Inflammatory macrophage treated with lipopolysaccharide for 1 hour (primary cell): ENCODE measurements around the gene UBR4.

Source experiments
- DNase-seq, 2 donors: peaks; one replicate each; pipeline ENCODE4 v3.0.0-alpha.2; 2020 to 2022

The UBR4 gene

DNA sequence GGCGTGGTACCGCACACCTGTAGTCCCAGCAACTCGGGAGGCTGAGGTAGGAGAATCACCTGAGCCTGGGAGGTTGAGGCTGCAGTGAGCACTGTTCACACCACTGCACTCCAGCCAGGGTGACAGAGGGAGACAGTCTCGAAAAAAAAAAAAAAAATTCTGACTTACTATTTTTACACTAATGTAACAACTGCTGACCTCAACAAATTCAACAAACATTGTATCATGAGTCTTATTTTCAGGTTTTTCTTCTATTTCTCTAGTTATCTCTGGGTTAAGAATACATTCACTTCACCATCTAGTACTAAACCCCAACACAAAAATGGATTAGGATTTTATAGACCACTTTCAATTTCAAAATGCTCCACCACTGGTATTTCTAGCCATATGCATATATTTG, 72.9 kb downstream of the UBR4 start:
- DNase-seq: no peak

DNA sequence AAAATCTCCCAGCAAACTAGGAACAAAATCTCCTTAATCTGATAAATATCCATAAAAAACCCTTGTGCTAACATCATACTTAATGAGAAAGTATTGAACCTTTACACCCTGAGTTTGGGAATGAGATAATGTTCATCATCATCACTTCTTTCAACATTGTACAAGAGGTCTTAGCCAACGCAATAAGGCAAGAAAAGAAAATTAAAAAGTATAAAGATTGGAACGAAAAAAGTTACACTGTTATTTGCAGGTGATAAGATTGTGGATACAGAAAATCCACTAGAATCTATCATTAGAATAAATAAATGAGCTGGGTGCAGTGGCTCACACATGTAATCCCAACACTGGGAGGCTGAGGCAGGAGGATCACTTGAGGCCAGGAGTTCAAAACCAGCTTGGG, 76.7 kb downstream of the UBR4 start:
- no peak for DNase-seq

DNA sequence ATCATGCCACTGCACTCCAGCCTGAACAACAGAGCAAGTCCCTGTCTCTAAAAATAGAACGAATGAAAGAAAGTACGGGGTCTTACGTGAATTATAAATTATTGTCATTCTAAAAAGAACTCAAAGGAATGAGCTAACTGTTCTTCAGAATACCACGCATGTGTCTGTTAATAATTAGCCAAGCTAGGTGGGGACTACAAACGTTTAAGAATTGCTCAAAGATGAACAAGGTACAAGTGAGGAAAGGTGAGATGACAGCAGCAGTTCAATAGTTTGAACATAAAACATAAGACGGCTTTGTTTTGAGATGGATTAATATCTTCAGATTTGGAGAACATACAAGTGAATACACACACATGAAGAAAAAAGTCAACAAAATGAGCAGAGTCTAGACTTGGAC, 79.6 kb downstream of the UBR4 start:
- DNase-seq: no peak

DNA sequence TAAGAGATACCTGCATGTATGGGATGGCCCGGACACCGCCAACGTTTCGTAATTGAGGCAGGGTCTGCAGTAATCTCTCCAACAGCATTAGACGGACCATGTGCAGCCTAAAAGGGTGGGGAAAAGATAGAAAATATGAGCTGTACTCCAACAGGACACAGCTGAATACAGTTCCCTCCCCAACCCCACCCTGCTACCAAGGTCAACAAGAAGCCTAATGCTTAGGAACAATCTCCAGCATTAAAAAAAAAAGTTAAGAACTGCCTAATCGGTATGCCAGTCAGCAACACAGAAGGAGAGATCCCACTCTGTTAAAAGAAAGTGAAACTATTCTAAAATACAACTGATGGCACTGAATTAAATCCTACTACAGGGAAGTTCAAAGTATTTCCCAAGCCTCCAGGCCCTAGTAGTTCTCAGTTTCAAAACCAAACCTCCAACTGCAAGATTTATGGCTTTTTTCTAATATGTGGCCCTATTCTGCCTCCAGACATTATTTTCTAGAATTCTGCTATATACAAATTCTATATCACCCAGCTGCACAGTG, 81.0 kb downstream of the UBR4 start:
- DNase-seq: peak; percentile 27 to 29

DNA sequence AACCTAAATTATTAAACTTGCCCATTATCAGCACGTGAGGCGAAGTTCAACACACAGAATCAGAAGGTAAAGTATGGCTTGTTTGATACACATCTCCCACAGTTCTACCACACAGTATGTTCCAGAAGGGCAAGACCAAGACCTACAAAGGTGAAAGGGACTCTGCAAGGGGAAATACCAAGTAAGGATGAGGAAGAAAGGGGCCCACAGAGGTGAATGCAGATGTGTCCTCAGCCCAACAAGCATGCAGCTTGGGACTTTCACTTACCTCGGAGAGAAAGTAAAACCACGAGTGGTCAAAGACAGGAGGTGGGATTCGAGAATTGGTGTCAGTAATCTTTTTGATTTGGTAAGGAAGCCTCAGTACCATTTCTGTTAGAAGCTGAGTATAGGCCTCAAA, 85.8 kb downstream of the UBR4 start:
- no peak for DNase-seq

DNA sequence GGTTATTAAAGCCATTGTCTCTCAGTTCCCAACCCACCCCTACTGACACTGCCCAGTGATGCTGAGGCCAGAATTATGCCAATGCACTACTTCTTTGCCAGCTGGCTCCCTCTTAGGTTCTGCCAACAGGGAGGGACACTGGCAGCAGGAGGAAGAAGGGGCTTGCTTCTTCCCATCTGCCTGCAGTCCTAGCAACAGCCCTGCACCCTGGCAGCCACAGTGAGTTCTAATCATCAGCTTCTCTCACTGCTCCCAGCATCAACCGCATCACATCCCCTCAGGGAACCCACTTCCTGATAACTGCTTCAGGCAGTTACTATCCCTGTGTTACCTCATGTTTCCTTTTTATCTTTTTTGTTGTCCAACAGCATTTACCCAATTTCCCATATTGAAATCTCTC, 86.2 kb downstream of the UBR4 start:
- DNase-seq: no peak

DNA sequence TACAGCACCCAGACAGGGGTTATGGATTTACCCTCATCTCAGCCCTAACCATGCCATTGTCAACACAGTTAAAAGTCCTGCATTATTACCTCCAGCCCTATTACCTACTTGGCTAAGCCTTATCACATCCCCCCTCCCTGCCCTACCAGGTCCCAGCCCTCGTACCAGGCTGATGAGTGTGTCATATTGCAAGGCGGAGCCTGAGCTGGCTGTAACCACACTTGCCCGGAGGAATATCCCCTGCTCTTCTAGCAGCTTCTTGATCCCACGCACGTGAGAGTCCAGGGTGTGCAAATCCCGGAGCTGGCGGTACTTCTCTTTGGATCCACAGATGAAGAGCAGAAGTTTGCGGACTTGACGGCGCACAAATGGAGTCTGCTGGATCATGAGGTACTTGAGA, 87.4 kb downstream of the UBR4 start:
- DNase-seq: no peak

DNA sequence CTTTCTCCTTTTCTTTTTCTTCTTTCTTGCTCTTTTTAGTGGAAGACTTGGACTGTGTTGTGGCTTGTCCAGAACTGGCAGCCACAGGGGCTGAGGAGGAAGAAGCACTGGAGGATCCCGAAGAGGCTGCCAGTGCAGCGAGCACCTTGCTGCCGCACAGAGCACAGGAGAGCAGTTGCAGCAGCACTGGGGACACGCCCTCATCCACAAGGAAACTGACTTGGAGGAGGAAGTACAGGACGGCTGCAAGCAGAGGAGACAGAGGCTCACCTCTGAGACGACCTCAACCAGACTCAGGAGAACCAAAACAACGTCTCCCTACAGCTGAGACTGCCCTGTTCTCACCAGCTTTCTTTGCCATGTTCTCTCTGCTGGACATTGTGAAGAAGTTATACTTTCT, 88.9 kb downstream of the UBR4 start:
- DNase-seq: no peak

DNA sequence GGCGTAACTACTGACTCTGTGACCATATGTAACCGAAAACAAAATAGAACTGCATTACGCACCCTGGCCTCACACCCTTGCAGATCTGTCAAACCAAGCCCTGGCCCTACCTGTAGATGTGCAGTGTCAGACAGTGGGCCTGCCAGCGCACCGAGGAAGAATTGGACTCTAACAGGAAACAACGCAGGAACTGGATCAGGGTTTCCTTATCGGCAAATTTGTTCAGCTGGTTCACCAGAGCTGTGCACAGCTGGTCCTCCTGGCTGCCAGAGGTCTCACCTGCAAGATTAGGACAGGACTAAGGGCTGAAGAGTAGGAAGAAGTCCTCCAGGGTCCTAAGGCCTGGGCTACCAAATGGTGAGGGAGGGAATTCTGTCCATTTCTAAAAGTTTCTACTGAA, 90.0 kb downstream of the UBR4 start:
- no peak for DNase-seq

DNA sequence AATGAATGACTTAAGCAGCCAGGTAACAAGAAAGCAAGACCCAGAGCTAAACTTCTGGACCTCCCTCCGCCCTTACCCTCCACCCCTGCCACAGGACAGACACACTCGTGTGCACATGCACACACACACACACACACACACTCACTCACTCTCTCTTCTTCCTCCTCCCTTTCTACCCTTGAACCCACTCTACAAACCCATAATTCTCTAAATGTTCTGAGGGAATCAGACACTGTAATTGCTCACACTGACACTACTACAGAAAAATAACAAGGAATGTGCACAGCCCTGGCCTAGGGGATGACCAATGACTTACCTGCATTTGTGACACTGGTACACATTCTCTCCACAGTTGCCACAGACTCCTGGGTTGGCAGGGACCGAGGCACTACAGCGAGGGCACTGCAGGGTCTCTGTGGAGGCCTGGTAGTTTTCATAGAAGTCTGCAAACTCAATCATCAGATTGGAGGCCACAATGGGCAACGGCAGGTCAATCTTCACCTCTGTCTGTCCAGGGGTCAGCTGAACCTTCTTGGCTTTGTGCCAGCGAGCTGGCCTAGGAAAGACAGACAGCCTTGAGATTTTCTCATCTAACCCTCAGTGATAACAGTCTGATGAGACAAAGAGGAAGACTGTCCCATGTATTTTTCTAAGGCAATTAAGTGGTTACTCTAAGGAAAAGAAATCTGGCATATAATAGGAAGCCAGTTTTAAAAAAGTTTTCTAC, 94.8 kb downstream of the UBR4 start:
- no peak for DNase-seq

DNA sequence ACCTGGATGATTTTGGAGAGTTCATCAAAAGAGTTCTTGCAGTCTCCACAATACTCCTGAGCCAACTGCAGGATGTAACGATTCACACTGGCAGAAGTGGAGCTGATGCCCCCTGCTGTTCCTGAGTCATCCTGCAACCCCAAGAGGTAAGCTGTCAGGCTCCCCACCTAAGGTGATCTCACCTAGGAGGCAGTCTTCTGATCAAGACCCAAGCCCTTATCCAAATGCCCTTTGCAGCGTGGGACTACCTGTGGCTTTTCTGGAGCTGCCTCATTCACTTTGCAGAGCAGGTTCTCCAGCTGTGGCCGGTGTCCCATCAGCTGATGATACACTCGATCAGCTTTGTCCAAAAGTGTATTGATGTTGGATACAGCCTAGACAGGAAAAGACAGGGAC, 96.4 kb downstream of the UBR4 start:
- no peak for DNase-seq

DNA sequence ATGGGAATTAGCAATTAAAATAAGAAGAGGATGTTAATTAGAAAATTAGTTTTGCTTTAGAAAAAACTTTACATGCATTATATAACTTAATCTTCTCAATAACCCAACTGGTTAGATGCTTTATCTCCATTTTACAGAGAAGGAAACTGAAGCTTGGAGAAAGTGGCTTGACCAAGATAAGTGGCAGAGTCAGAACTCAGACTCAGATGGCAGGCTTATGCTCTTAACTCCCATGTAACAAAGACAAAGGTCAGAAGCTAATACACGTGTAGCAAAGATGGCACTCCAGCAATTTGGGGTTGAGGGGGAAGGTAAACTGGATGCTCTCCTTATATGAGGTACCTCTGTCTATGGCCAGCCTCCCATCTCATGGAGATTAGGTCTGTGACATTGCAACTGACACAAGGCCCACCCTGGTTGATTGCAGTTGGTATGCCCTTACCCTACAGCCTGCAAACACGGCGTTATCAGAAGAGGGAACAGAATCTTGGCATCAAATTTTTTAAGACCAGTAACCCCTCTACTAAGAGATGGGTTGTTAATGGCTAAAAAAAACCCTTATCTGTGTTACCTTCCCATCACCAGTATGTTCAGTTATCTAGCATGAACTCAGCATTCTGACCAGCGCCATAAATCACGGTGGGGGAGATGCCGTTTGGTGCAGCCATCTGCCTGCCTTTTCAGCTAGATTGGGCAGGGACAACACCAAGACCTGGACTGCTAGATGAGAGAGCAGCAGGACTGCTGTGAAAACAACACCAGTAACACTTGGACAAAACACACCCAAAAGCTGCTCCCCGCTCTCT, 97.0 kb downstream of the UBR4 start:
- no peak for DNase-seq

DNA sequence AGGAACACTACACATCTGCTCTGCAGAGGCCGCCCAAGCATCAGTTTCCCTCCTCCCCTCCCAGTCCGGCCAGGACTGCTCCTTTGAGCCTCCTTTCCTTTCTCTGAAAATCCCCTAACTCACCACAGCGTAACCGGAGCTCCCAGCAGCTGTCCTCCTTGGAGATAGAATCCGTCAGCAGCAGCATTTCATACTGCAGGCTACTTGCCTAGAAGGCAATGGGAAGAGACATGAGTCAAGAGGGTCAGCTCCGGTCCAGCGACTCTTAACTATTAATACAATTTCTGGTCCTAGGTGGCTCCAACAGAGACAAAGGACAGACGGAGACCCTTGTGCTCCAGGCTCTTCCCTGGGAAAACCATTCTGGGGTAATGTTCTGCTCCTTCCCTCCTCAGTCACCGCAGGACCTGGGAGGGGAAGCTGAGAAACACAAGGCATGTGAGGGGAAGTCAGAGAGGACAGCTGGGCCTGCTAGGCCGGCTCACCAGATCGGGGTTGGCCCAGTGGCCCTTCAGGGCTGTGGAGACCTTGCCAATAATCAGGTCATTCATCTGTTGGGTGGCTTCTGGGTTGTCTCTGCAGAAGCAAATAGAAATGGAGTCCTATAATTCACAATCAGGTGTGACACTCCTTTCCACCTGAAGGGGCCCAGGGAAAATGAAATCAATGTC, 99.7 kb downstream of the UBR4 start:
- no peak for DNase-seq

DNA sequence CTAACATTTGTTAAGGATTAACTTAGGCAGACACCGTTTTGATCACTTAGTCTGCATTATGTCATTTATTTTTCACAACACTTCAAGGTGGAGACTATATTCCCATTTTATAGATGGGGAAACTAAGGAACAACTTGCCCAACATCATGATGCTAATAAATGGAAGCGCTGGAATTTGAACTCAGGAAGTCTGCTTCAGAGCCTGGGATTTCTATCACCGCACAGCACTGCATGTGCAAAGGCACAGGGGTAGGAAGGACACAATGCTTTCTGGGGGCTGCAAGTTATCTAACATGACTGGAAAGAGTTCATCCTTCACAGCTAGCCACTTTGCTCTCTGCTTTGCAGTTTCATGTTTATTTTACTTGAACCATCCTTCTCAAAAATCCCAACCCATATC, 100.5 kb downstream of the UBR4 start:
- no peak for DNase-seq

DNA sequence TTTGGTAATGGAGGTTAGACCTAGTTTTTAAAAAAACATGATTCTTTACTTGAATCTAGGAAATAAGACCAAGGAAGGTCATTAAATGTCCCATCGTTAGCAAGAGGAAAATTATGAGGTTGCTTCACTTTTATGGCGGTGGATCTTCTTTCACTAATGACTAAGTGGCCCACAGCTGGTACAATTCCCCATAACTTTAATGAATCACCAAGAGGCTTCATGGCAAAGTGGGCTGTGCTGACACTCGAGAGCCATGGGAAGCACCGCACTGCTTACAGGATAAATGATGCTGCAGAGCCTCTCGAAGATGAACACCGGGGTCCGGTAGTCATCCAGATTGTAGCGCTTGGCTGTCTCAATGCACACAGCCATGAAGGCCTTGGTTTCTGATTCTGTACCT, 108.8 kb downstream of the UBR4 start:
- no peak for DNase-seq

DNA sequence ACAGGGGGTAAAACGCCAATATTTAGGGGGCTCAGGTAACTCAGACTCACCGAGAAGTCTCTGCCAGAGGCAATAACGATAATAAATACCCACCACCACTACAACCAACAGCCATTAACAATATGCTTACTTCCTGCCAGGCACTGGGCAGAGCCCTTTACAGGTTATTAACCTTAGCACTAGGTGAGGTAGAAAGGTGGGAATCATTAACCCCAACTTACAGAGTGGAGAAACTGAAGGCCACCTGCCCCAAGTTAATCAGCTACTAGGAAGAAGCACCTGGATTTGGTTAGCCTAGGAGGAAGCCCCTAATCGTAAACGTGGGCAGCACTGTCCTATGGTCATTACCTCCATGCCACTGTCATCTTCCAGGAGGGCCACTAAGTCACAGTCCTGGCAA, 110.0 kb downstream of the UBR4 start:
- DNase-seq: no peak

DNA sequence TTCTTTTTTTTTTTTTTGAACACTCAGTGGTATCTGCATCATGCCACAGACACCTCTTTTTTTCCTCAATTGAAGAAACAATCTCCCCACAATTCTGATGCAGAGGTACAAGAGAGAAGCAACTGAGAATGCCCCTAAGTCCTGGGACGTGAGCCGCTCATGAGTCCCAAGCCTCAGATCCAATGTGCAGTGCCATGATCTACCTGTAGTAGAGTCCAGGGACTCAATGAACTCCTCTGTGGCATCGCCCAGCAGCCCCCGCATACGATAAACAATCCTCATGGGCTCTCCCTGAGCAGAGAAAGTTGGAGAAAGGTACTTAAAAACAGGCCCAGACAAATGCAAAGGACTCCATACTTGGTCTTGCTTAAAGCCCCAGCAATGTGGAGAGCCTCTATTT, 113.1 kb downstream of the UBR4 start:
- no peak for DNase-seq

DNA sequence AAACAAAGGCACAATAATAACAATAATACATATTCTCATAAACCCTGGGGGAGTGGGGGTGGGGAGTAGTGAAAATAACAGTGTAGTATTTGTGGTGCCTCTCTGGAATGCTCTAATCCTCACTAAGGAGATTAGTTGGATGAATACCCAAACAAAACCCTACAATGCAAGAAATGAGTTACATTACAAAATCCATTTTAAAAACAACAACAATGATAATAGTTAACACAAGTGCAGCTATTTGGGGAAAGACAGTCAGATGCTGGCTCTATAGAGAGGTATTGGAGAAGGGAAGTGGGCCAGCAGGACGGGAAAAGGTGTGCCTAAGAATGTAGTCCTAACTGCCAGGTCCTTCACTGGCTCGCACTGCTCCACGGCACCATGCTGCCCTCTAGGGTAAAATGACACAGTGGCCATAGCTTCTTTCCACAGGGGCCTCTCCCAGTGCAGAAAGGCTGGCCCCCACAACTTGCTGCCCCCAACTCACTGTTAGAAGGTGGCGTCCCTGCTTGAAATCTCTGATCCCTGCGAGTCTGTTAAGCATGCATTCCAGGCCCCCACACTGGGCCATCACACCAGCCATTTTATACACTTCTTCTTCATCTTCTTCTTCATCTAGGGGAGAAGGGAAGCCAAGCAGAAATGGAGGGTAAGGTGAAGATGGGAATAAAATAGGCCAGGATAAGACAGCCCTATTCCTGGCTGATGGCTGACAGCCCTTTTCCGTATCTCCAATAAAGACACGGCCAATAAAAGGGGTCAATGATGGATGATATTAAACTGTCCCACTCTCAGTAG, 113.8 kb downstream of the UBR4 start:
- DNase-seq: no peak

DNA sequence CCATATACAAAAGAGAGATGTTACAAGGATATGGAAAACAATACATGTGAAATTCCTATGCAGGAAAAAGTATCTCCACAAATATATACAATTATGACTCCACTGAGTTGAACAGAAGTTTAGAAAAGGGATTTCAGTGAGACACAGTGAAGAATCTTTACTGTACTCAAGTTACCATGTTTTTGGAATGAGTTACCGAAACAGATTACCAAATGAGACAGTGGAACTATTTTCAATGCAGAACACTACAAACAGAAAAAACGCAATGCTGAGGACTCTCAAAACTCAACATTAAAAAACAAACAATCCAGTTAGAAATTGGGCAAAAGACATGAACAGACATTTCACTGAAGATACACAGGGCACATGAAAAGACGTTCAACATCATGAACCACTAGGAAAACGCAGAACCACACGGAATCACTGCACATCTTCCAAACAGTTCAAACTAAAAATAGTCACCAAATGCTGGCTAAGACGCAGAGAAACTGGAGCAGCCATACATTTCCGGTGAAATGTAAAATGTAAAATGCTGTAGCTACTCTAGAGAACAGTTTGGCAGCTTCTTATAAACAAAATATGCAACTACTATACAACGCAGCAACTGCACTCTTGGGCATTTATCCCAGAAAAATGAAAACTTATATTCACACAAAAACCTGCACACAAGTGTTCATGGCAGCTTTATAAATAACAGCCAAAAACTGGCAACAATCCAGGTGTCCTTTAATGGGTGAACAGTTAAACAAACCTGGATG, 118.7 kb downstream of the UBR4 start:
- DNase-seq: no peak

DNA sequence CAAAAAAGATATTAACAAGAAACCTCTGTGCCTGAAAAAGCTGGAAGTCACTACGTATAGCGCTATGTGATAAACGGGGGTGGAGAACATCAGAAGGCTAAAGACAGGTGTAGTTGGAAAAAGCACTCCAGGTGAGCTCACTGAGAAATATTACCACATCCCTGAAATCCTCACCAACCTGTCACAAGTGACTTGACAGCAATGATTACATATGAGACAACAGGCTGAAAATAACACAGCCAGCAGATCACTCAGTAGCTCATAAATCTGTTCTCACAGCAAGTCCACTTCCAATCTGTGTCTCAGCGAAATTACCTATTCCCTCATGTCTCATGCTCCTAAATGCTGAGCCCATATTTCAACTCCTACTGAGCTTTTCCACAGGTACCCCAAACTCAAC, 120.5 kb downstream of the UBR4 start:
- DNase-seq: no peak

DNA sequence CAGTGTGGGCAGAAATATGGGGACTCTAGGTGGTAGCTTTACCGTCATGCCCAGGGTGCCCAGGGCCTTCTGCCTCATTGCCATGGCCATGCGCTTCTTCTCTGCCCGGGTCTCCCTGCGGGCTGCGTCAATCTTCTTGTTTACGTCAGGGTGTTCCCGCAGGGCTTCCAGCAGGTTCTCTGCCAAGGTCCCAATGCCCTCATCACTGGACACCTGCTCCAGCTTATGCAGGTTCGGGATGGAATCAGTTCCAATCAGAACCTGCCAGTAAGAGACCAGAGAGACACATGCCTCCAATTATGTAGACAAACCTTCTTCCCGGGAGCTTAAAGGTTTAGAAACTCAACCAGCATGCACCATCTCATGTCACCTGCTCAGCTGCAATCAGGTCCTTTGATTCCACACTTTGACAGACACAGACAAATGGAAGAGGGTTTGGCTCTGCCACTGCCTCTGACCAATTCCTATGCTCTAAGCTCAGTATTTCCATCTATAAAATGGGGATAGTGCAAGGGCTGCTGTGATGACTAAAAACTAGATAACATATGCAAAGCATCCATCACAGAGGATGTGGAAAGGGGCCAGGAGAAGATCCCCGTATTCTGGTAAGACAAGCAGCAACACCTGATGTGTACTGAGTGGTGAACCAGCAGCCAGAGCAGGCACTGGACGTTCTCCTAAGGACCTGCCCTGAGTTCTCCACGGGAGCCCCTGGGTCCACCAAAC, 121.2 kb downstream of the UBR4 start:
- no peak for DNase-seq
